Rectal smooth muscle tissue (tissue), 1 donor: ENCODE measurements around the gene CHEK2.
"Not testable (repeated sequence)": the region's sequence is repeated elsewhere in the genome, so short reads cannot be mapped to it uniquely, and the experiment has no call there.

ENCODE experiments used
- H3K27ac ChIP-seq: one replicate; pipeline ENCODE4 v1.7.0; 2013; ENCODE audit warnings: low read depth, low read length, inconsistent platforms
- H3K27me3 ChIP-seq: one replicate; pipeline ENCODE4 v1.7.0; 2013; ENCODE audit warnings: low read length; ENCODE audit not compliant: control insufficient read depth, insufficient read depth
- H3K36me3 ChIP-seq: one replicate; pipeline ENCODE4 v1.7.0; 2013; ENCODE audit warnings: low read length; ENCODE audit not compliant: control insufficient read depth, insufficient read depth
- H3K4me1 ChIP-seq: one replicate; pipeline ENCODE4 v1.7.0; 2013; ENCODE audit warnings: low read length; ENCODE audit not compliant: control insufficient read depth, insufficient read depth
- H3K4me3 ChIP-seq: one replicate; pipeline ENCODE4 v1.7.0; 2013; ENCODE audit warnings: low read length
- H3K9ac ChIP-seq: one replicate; pipeline ENCODE4 v1.7.0; 2013; ENCODE audit warnings: low read length

The CHEK2 gene

DNA sequence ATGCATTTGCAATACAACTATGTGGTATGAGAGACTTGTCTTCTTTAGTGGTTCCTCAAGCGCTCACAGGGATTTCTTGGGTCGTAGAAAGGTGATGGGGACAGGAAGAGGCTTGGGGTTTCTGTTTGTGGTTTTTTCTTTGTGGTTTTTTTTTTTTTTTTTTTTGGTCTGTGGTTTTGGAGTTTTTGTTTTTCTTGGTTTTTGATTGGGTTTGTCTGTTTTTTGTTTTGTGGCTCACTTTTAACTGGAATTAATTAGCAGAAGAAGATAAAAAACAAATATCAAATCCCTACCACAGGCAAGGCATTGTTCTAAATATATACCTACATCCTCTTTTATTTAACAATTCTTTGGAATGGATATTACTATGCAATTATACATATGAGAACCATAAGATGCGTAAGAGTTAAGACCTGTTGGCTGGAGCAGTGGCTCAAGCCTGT, 67.5 kb downstream of the CHEK2 start:
- no peak overlapping the region for H3K27ac ChIP-seq
- no peak overlapping the region for H3K4me3 ChIP-seq
- H3K4me1 ChIP-seq, result no peaks in the 10 kb centered on the region
- H3K9ac ChIP-seq, result no peak overlapping the region
- H3K27me3 ChIP-seq, result no peaks in the 10 kb centered on the region
- H3K36me3 ChIP-seq, result no peaks in the 10 kb centered on the region

DNA sequence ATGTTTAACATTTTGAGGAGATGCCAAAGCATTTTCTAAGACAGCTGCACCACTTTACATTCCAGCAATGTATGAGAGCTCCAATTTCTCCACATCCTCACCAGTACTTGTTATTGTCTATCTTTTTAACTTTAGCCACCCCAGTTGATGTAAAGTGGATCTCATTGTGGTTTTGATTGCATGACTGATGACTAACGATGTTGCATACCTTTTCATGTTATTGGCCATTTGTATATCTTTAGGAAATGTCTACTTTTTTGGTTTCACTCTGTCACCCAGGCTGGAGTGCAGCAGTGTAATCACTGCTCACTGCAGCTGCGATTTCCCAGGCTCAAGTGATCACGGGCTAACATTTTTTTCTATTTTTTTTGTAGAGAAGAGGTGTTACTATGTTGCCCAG, 70.9 kb downstream of the CHEK2 start:
- Histone ChIP-seq H3K4me1 (no peaks in the 10 kb centered on the region), H3K36me3 (no peaks in the 10 kb centered on the region), H3K27ac (no peak overlapping the region), H3K9ac (no peak overlapping the region), H3K27me3 (no peaks in the 10 kb centered on the region), H3K4me3 (no peak overlapping the region)

DNA sequence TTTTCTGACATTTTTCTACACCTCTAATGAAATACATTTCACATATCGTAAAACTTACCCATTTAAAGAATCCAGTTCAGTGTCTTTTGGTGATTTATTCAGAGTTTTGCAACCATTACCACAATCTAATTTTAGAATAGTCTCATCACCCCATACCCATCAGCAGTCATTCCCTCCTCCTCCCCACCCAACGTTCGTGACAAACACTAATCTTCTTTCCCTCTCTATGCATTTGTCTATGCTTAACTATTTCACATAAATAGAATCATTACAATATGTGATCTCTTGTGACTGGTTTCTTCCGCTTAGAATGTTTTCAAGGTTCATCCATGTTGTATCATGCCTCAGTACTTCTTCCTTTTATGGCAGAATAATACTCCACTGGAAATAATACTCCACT, 71.5 kb downstream of the CHEK2 start:
- Histone ChIP-seq H3K9ac (no peak overlapping the region), H3K27ac (no peak overlapping the region), H3K36me3 (no peaks in the 10 kb centered on the region), H3K27me3 (no peaks in the 10 kb centered on the region), H3K4me3 (no peak overlapping the region), H3K4me1 (no peaks in the 10 kb centered on the region)

DNA sequence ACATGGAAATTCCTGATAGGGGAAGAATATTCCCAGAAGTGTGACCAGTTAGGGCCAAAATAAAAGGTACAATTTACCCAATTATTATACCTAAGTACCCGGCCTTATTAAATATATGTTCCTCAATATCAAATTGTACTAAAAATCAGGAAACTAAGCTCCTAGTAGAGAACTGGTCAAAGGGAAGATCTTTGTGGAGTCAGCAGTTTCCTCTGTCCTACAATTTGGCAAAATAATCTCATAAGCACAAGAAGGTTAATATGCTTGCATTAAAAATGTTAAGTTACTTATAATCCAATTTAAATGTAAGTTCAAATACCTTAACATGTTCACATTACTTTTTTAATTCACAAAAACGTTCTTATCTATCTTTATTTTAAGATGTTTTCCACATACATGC, 72.2 kb downstream of the CHEK2 start:
- Histone ChIP-seq H3K27ac (no peak overlapping the region), H3K4me3 (no peak overlapping the region), H3K27me3 (no peaks in the 10 kb centered on the region), H3K36me3 (no peaks in the 10 kb centered on the region), H3K9ac (no peak overlapping the region), H3K4me1 (no peaks in the 10 kb centered on the region)

DNA sequence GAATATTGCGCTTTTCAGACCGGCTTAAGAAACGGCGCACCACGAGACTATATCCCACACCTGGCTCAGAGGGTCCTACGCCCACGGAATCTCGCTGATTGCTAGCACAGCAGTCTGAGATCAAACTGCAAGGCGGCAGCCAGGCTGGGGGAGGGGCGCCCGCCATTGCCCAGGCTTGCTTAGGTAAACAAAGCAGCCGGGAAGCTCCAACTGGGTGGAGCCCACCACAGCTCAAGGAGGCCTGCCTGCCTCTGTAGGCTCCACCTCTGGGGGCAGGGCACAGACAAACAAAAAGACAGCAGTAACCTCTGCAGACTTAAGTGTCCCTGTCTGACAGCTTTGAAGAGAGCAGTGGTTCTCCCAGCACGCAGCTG, 78.1 kb downstream of the CHEK2 start:
- not testable (repeated sequence) for H3K36me3 ChIP-seq, H3K27me3 ChIP-seq, H3K27ac ChIP-seq, H3K4me3 ChIP-seq, H3K4me1 ChIP-seq, H3K9ac ChIP-seq

DNA sequence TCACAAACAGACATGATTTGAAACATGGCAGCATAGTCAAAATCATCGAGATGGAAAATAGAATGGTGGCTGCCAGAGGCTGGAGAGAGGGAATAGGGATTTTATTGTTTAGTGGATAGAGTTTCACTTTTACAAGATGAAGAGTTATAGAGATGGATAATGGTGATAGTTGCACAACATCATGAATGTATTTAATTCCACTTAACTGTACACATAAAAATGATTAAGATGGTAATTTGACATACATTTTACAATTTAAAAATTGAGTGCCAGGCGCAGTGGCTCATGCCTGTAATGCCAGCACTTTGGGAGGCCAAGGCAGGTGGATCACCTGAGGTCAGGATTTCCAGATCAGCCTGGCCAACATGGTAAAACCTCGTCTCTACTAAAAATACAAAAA, 83.2 kb downstream of the CHEK2 start:
- Histone ChIP-seq H3K4me1 (no peaks in the 10 kb centered on the region), H3K9ac (no peak overlapping the region), H3K27me3 (no peaks in the 10 kb centered on the region), H3K27ac (no peak overlapping the region), H3K36me3 (no peaks in the 10 kb centered on the region), H3K4me3 (no peak overlapping the region)

DNA sequence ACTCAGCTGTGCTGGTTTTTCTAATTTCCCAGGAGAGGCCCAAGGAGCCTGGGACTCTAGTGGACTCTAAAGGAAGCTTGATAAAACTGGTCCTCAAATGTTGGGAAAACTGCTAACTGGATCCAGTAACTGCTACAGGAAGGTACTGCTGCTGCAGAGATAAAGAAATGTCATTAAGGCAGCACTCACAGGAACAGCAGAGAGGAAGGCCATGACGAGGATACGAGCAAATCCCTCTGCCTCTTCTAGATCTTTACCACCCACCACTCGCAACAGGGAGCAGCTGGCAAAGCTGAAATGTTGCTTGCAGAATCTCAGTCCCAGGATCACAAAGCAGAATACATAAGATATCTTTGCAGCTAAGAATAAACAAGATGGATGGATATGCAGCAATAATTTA, 85.4 kb downstream of the CHEK2 start:
- Histone ChIP-seq H3K27ac (no peak overlapping the region), H3K4me1 (no peaks in the 10 kb centered on the region), H3K9ac (no peak overlapping the region), H3K36me3 (no peaks in the 10 kb centered on the region), H3K4me3 (no peak overlapping the region), H3K27me3 (no peaks in the 10 kb centered on the region)

DNA sequence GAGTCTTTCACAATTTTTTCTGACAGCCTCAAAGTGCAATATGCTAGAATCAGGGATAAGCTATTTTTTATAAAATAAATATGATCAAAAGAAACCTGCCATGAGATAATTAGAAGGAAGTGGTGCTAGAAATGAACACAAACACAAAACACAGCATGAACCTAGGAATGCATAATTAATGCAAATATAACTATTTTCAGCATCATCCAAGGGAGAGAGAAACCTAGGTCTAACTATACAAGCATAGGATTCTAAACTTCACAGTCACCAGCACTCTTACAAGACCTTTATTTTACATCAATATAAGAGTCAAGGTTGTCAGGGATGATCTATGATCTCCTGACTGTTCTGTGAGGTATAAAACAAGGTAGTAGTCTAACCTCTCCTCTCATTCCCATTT, 91.2 kb downstream of the CHEK2 start:
- no peaks in the 10 kb centered on the region for H3K4me1 ChIP-seq
- no peaks in the 10 kb centered on the region for H3K36me3 ChIP-seq
- no peak overlapping the region for H3K9ac ChIP-seq
- no peak overlapping the region for H3K27ac ChIP-seq
- no peak overlapping the region for H3K4me3 ChIP-seq
- no peaks in the 10 kb centered on the region for H3K27me3 ChIP-seq

DNA sequence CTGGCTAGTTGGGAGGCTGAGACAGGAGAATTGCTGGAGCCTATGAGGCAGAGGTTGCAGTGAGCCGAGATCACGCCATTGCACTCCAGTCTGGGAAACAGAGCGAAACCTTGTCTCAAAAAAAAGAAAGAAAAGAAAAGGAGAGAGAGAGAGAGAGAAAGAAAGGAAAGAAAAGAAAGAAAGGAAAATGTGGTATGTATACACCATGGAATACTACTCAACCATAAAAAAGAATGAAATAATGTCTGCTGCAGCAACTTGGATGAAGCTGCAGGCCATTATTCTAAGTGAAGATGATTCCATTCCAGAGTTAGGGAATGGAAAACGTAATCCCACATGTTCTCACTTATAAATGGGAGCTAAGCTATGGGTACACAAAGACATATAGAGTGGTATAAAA, 92.8 kb downstream of the CHEK2 start:
- H3K27me3 ChIP-seq, result no peaks in the 10 kb centered on the region
- H3K27ac ChIP-seq, result no peak overlapping the region

DNA sequence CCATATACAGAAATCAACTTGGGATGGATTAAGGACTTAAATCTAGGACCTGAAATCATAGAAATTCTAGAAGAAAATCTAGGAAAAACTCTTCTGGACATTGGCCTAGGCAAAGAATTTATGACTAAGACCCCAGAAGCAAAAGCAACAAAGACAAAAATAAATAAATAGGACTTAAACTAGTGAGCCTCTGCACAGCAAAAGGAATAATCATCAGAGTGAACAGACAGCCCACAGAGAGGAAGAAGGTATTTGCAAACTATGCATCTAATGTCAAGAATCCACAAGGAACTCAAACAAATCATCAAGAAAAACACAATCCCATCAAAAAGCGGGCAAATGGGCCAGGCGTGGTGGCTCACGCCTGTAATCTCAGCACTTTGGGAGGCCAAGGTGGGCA, 94.4 kb downstream of the CHEK2 start:
- H3K4me3 ChIP-seq, result no peak overlapping the region
- H3K27ac ChIP-seq, result no peak overlapping the region
- H3K4me1 ChIP-seq, result no peaks in the 10 kb centered on the region
- H3K36me3 ChIP-seq, result no peaks in the 10 kb centered on the region
- H3K27me3 ChIP-seq, result no peaks in the 10 kb centered on the region
- no peak overlapping the region for H3K9ac ChIP-seq

More for the DNA sequence above, 92.8 kb downstream of the CHEK2 start:
- Histone ChIP-seq H3K4me1 (no peaks in the 10 kb centered on the region), H3K36me3 (no peaks in the 10 kb centered on the region), H3K4me3 (no peak overlapping the region), H3K9ac (no peak overlapping the region)

DNA sequence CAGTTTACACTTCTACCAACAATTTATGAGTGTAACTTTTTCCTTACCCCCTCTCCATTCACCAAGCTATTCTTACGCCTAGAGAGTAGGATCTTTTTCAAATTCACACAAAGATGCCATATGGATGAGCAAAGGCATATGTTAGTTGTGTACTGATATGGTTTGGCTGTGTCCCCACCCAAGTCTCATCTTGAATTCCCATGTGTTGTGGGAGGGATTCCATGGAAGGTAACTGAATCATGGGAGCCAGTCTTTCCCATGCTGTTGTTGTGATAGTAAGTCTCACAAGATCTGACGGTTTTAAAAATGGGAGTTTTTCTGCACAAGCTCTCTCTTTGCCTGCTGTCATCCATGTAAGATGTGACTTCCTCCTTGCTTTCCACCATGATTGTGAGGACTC, 102.3 kb downstream of the CHEK2 start:
- no peaks in the 10 kb centered on the region for H3K36me3 ChIP-seq
- no peaks in the 10 kb centered on the region for H3K27me3 ChIP-seq
- no peak overlapping the region for H3K27ac ChIP-seq
- no peak overlapping the region for H3K4me3 ChIP-seq
- no peaks in the 10 kb centered on the region for H3K4me1 ChIP-seq
- H3K9ac ChIP-seq, result no peak overlapping the region
